Immature natural killer cell (primary cell): Measurements from ENCODE around the gene PRPF40A. TPM values are rescaled to one million over a fixed set of nuclear protein-coding genes. Genes with fewer than 3 reads are reported as not detected.

Source experiments
- DNase-seq, 3 donors: peaks; one replicate each; pipeline ENCODE4 v3.0.0; 2022; ENCODE audit warnings: mixed read lengths in 1 of 3
- H3K27ac Mint-ChIP-seq, 6 donors: one replicate each; pipeline ENCODE4 v1.8.0; 2020; ENCODE audit warnings: mixed read lengths in 6 of 6, mild to moderate bottlenecking in 5 of 6, inconsistent platforms in 4 of 6, moderate library complexity in 3 of 6
- H3K27me3 Mint-ChIP-seq, 3 donors: one replicate each; pipeline ENCODE4 v1.8.0; 2020 to 2021; ENCODE audit warnings: low read depth in 3 of 3, mild to moderate bottlenecking in 3 of 3, mixed read lengths in 3 of 3, moderate library complexity in 3 of 3, inconsistent platforms in 1 of 3
- H3K36me3 Mint-ChIP-seq, 3 donors: one replicate each; pipeline ENCODE4 v1.8.0; 2020; ENCODE audit warnings: mixed read lengths in 3 of 3, inconsistent platforms in 2 of 3, mild to moderate bottlenecking in 2 of 3
- H3K4me1 Mint-ChIP-seq, 2 donors: one replicate each; pipeline ENCODE4 v1.8.0; 2020; ENCODE audit warnings: inconsistent platforms in 2 of 2, mild to moderate bottlenecking in 2 of 2, mixed read lengths in 2 of 2, moderate library complexity in 1 of 2
- H3K4me3 Mint-ChIP-seq, 5 donors: one replicate each; pipeline ENCODE4 v1.8.0; 2020; ENCODE audit warnings: mild to moderate bottlenecking in 5 of 5, mixed read lengths in 5 of 5, inconsistent platforms in 3 of 5, moderate library complexity in 3 of 5
- H3K9me3 Mint-ChIP-seq, 6 donors: one replicate each; pipeline ENCODE4 v1.8.0; 2020; ENCODE audit warnings: mild to moderate bottlenecking in 6 of 6, mixed read lengths in 6 of 6, inconsistent platforms in 4 of 6, moderate library complexity in 3 of 6
- polyA plus RNA-seq, 3 donors: library from polyadenylated mRNA; unstranded; fragments of 300-500 nt; fragmentation: Illumina TruSeq; gene quantifications; one replicate each; pipeline ENCODE4 v1.2.3, GENCODE V29; 2021

The PRPF40A gene
- polyA plus RNA-seq, 3 donors from 2014 or later = 76.1 to 132 (median 85.7) TPM

DNA sequence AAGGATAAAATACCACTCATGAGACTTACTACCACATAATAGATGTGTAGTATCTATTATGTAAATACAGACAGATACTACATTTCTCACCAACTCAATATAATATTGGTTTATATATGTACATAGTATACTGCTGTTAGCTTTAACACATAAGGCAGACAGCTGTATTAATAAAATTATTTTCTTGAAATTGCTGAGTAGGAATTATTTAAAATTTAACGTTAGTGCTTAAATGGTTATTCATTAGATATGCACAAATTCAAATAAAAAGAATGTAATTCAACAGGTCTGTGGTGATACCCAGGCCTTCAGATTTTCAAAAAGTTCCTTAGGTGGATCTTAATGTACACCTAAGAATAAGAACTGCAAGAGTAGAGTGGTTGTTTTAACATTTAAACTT lies 59.0 kb downstream of the PRPF40A start:
- Mint-ChIP-seq H3K4me1 (no peaks in the 10 kb centered on the region), H3K27ac (no peak overlapping the region), H3K9me3 (no peaks in the 10 kb centered on the region), H3K4me3 (no peak overlapping the region), H3K36me3 (peaks cover 25 to 60% (median 35%) of the 10 kb centered on the region in 3 donors), H3K27me3 (no peaks in the 10 kb centered on the region)
- no peak for DNase-seq

DNA sequence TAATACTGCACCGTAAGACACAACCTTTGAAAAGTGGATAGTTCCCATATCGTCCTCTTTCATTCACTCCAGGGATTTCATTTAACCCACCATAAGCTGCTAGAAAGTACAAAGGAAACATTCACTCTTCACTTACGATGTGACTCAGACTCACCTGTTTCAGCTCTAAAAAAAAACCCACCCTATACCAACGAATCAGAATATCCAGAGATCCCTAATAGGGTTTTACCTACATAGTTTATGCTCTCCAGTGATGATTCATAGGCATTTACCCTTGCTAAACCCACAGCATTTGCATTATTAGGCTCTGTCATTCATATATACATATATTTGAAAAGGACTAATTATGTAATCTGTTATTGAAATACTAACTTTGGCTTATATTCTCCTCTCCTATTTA lies 60.2 kb downstream of the PRPF40A start:
- no peaks in the 10 kb centered on the region for H3K9me3 Mint-ChIP-seq

DNA sequence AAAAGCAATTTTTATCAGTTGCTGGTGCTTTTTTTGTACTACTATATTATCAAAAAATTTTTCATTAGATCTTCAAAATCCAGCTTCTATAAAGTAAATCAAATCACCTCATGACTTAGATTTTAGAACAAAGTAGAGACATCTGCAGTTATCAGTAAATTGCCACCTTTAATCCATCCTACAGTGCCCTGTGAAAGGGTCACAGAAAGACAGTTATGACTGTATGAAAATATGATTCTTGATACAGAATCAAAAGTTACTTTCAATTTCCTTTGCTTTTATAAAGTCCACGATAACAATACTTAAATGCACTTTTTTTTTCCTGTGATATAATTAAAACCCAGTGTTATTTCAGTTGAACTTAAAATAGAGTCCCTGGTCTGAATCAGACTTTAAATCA lies 61.4 kb downstream of the PRPF40A start:
- Mint-ChIP-seq H3K36me3 (peaks cover 17 to 44% (median 26%) of the 10 kb centered on the region in 3 donors), H3K27ac (peak overlapping the region in 1 of 6 donors; percentile 3)
- no peak for DNase-seq

More for the DNA sequence above, 60.2 kb downstream of the PRPF40A start:
- Mint-ChIP-seq H3K36me3 (peaks cover 17 to 49% (median 27%) of the 10 kb centered on the region in 3 donors), H3K4me3 (no peak overlapping the region), H3K27me3 (no peaks in the 10 kb centered on the region), H3K4me1 (no peaks in the 10 kb centered on the region), H3K27ac (no peak overlapping the region)
- DNase-seq = no peak

DNA sequence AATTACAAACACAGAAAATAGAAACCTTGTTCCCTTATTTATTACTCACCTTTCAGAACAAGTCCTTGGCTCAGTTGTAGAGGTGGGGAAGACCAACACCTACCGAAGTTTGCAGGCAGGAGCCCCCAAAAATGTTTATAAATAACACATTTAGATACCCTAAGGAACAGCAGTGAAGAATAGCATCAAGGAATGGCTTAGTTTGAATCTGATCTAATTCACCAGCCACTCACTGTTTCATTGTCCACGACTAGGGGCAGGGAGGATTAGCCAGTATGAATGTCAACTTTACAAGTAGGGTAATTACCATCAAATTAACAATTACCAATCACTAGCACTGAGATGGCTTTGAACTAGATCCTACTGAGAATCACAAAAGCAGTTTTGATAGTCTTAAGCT lies 65.4 kb downstream of the PRPF40A start:
- Mint-ChIP-seq H3K4me3 (no peak overlapping the region), H3K36me3 (peaks cover 0 to 20% (median 6%) of the 10 kb centered on the region in 3 donors), H3K27me3 (no peaks in the 10 kb centered on the region), H3K9me3 (no peaks in the 10 kb centered on the region), H3K27ac (no peak overlapping the region), H3K4me1 (no peaks in the 10 kb centered on the region)
- DNase-seq = no peak

More for the DNA sequence above, 61.4 kb downstream of the PRPF40A start:
- Mint-ChIP-seq H3K4me3 (no peak overlapping the region), H3K9me3 (no peaks in the 10 kb centered on the region), H3K27me3 (no peaks in the 10 kb centered on the region), H3K4me1 (no peaks in the 10 kb centered on the region)

DNA sequence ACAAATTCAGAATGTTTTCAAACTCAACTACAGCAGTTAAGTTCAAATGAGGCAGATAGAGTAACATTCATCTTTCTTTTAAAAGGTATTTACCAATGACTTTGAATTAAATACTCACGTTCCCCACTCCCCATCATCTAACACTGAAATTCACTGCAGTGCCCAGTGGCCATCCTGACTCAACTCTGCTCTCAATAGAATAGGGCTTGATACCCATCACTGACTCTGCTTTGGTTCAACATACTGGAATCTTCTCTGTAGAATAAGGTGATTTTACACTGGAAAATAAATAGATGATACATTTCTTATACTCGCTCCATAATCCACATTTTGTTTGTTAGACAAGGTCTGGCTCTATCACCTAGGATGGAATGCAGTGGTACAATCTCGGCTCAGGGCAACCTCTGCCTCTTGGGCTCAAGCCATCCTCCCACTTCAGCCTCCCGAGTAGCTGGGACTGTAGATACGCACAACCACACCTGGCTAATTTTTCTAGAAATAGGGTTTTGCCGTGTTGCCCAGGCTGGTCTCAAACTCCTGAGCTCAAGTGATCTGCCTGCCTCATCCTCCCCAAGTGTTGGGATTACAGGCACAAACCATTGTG lies 66.4 kb downstream of the PRPF40A start:
- H3K4me3 Mint-ChIP-seq = no peak overlapping the region
- H3K27me3 Mint-ChIP-seq = no peaks in the 10 kb centered on the region
- no peaks in the 10 kb centered on the region for H3K9me3 Mint-ChIP-seq

DNA sequence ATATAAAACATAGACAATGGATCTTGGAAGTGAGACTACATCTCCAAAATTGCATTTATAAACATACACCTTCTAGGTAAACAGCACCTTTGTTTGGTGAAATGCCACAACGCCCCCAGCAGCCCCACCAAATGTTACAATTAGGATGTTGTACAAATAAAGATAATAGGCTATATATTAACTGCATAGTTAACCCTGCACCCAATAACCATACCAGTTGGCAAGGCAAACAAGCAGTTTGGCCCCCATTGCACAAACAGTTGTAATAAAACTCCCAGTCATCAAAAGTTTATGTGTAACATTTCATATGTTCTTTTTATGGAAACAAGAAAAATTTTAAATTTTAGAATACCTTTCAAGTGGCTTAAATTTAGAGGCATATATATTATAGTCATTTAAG lies 67.3 kb downstream of the PRPF40A start:
- no peaks in the 10 kb centered on the region for H3K27me3 Mint-ChIP-seq
- no peaks in the 10 kb centered on the region for H3K4me1 Mint-ChIP-seq
- H3K27ac Mint-ChIP-seq = no peak overlapping the region
- H3K4me3 Mint-ChIP-seq = no peak overlapping the region
- H3K36me3 Mint-ChIP-seq = peaks cover 0 to 6% (median 0%) of the 10 kb centered on the region in 3 donors
- H3K9me3 Mint-ChIP-seq = no peaks in the 10 kb centered on the region
- DNase-seq = no peak

More for the DNA sequence above, 66.4 kb downstream of the PRPF40A start:
- Mint-ChIP-seq H3K27ac (peak overlapping the region in 1 of 6 donors; percentile 56), H3K36me3 (peaks cover 0 to 13% (median 4%) of the 10 kb centered on the region in 3 donors), H3K4me1 (no peaks in the 10 kb centered on the region)
- DNase-seq = no peak

DNA sequence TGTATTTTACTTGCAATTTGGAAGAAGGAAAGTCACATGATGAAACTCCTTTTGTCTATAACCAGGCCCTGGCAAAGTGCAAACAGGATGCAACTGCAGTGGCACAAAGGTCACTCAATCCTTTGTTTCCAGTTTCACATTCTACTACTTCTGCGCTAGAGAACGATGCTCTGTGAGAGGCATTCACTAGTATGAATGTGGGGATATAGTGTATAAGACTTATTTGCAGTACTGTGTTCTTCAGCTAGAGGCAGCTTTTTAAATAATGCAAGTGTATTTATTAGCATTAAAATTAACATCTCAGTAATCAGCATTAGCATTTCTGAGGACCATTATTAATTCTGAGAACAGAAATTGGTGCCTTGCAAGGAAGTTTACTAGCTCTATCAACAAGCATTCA lies 68.9 kb downstream of the PRPF40A start:
- Mint-ChIP-seq H3K9me3 (no peaks in the 10 kb centered on the region), H3K27ac (peak overlapping the region in 2 of 6 donors; percentile 28 to 54), H3K36me3 (no peaks in the 10 kb centered on the region), H3K27me3 (peaks cover 0 to 2% (median 0%) of the 10 kb centered on the region in 3 donors), H3K4me3 (no peak overlapping the region), H3K4me1 (no peaks in the 10 kb centered on the region)
- no peak for DNase-seq

DNA sequence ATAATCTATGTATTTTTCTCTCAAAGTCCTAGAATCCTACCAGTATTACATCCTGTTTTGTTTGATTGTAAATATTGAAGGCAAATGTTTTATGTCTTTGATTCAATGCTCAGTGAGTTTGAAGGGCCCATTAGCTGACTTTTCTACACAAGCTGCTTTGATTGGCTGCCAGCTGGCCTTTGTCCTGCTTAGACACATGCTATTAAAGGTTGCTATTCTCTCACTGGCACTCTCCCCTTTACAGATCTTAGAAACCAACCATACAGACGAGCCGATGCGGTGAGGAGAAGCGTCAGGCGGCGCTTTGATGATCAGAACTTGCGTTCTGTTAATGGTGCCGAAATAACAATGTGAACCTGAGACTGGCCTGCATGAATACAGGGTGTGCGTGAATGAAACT lies 69.7 kb downstream of the PRPF40A start:
- Mint-ChIP-seq H3K4me1 (no peaks in the 10 kb centered on the region), H3K27me3 (peaks cover 0 to 2% (median 0%) of the 10 kb centered on the region in 3 donors), H3K27ac (peak overlapping the region in 4 of 6 donors; percentile 8 to 75 (median 64)), H3K4me3 (no peak overlapping the region), H3K36me3 (no peaks in the 10 kb centered on the region), H3K9me3 (no peaks in the 10 kb centered on the region)
- DNase-seq = no peak

DNA sequence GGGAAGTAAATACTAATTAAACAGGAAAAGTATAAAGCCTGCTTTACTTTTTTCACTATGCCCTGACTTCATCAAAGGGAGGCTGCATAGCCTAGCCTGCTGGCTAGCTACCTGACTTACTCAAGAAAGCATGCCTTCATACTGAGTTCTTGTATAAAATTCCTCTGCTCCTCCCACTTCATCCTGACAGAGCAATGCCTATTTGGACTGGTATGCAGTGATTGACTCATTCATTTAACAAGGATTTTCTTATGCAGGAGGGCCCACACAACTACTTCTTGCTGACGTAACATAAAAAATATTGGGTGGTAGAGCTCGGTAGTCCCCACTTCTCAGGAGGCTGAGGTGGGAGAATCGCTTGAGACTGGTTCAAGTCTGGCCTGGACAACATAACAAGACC lies 70.5 kb downstream of the PRPF40A start:
- H3K27ac Mint-ChIP-seq = no peak overlapping the region
- no peaks in the 10 kb centered on the region for H3K4me1 Mint-ChIP-seq
- H3K27me3 Mint-ChIP-seq = peaks cover 0 to 2% (median 0%) of the 10 kb centered on the region in 3 donors
- H3K36me3 Mint-ChIP-seq = no peaks in the 10 kb centered on the region
- H3K9me3 Mint-ChIP-seq = no peaks in the 10 kb centered on the region
- no peak overlapping the region for H3K4me3 Mint-ChIP-seq
- DNase-seq = no peak

DNA sequence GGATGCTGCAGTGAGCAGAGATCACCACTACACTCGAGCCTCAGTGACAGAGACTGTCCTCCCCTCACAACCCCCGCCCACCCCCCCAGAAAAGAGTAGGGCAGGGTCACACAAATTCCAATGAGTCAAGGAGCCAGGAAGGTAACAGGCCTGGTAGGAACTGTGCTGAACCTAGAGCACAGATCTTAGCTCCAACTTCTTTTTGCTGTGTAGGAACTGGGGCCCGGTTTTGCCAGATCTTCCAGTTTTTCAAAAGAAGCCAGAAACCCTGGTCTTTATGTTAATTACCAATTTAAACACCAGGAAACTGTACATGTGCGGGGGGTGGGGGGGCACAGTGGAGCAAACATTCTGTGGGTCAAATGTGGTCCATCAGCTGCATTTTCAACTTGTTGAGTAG lies 71.0 kb downstream of the PRPF40A start:
- Mint-ChIP-seq H3K9me3 (no peaks in the 10 kb centered on the region), H3K4me1 (no peaks in the 10 kb centered on the region), H3K36me3 (no peaks in the 10 kb centered on the region), H3K27me3 (peaks cover 0 to 3% (median 0%) of the 10 kb centered on the region in 3 donors), H3K27ac (no peak overlapping the region), H3K4me3 (no peak overlapping the region)
- DNase-seq = no peak

DNA sequence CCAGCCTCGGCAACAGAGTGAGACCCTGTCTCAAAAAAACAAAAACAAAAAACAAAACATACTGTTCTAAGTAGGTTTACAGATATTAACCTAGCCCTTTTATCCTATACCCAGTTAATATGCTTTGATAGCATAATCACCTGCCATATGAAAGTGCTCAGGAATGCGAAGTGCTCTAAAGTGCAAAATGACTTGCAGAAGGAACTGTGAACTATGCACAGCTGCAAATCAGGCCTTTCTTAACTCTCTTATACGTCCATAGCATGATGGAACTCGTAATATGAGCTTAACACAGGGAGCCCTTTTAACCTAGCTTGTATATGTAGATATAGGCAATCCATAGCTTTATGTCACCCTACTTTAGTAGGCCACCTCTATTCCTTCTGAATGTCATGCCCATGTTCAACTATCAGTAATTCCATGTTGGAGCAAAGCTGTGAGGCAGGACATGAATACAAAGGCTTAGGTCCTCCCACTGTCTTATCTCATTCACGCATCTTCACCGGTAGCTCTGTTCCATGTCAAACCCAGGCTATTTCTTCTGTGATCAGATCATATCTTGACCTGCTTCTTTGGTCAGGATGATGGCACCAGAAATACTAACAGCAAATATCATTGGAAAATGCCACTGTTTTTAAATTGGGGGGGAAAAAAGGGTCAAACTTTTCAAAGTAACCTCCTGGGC lies 72.9 kb downstream of the PRPF40A start:
- Mint-ChIP-seq H3K4me1 (no peaks in the 10 kb centered on the region), H3K27ac (peak overlapping the region in 1 of 6 donors; percentile 31), H3K4me3 (no peak overlapping the region), H3K36me3 (no peaks in the 10 kb centered on the region), H3K9me3 (no peaks in the 10 kb centered on the region), H3K27me3 (peaks cover 0 to 3% (median 0%) of the 10 kb centered on the region in 3 donors)
- DNase-seq = no peak

DNA sequence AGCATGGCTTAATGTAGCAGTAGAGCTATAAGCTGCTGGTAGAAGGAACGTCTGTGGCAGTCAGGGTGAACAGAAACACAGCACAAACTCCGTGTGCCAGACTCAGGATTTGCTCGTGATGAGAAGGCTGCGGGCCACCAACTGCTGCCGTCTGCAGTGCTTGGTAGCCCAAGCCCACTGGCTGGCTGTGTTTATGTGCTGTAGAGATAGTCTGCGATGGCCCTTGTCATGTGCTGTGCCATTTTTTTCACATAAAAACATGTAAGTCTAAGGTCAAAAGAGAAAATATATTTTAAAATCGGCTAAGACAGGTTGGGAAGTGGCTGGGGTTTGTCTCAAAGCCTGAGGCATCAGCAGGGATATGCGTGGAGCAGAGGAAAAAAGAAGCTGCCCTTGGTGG lies 78.7 kb downstream of the PRPF40A start:
- Mint-ChIP-seq H3K9me3 (no peaks in the 10 kb centered on the region), H3K4me1 (peaks cover 0 to 6% of the 10 kb centered on the region in 2 donors), H3K36me3 (no peaks in the 10 kb centered on the region), H3K27me3 (peaks cover 0 to 5% (median 2%) of the 10 kb centered on the region in 3 donors), H3K4me3 (no peak overlapping the region), H3K27ac (no peak overlapping the region)
- no peak for DNase-seq

DNA sequence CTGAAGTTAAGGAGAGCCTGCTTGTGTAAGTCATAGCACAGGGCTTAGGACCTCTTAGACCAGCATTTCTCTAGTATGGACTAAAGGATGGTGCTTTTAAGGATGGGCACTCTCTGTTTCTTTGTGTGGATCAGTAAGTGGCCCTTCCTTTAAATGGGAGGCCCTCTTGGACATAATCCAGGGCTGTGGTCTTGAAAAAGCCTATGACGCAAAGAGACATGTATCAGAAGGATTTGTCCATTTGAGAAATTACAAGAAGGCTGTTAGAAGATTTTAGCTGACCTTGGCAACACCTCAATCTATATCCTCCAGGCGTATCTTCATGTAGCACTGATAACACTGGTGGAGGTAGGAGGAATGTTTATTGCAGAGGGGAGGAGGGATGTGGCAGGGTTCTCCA lies 79.2 kb downstream of the PRPF40A start:
- Mint-ChIP-seq H3K36me3 (no peaks in the 10 kb centered on the region), H3K27me3 (peaks cover 0 to 5% (median 3%) of the 10 kb centered on the region in 3 donors), H3K27ac (no peak overlapping the region), H3K9me3 (no peaks in the 10 kb centered on the region), H3K4me1 (peaks cover 0 to 6% of the 10 kb centered on the region in 2 donors), H3K4me3 (no peak overlapping the region)
- DNase-seq = no peak

DNA sequence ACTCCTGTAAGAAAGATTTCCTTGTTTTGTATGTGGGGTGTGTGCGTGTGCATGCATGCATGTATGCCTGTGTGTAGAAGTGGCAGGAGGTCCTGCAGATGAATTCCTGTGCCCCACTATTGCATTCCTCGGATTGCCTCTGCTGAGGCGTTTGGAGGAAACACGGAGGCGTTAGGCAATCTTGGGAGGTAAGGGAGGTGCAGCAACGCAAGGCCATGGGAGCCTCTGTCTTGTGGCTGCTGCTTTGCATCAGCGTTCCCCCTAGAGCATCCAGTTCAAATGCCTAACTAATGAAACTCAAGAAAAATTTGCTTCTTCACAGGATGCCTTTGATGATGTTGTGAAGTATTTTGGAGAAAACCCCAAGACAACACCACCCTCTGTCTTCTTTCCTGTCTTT lies 80.0 kb downstream of the PRPF40A start:
- Mint-ChIP-seq H3K4me1 (peaks cover 0 to 6% of the 10 kb centered on the region in 2 donors), H3K36me3 (no peaks in the 10 kb centered on the region), H3K27ac (no peak overlapping the region), H3K4me3 (no peak overlapping the region), H3K9me3 (no peaks in the 10 kb centered on the region), H3K27me3 (peaks cover 0 to 5% (median 3%) of the 10 kb centered on the region in 3 donors)
- no peak for DNase-seq
